ENCODE measurements around the gene PLEKHM3. TPM values are rescaled to one million over a fixed set of nuclear protein-coding genes. Genes with fewer than 3 reads are reported as not detected.

The PLEKHM3 gene
- total RNA-seq, 8 experiments from 2014 or later: 8.6 to 20.5 (median 12.5) TPM

- H3K4me1 ChIP-seq (replicated peaks in 1 of 2): peaks cover 0 to 3% of the 10 kb centered on the region in 2 donors
- ATAC-seq (replicated peaks in 6 of 8): peak in 5 of 8 experiments; percentile 32 to 84 (median 72)
- 9 to 100% (median 79%) methylated on average over 1 to 10 of the region's 10 CpGs; no CpG with 5 or more reads in 1 of the 10 experiments for WGBS, 10 experiments
- in situ Hi-C loops (cut with MboI; ENCODE audit: low pct_unique_long_range_greater_than_20kb in 2 of 9, low sequenced_read_pairs in 9 of 9, unreplicated experiment in 9 of 9): no loop called here
- no peak overlapping the region for H3K4me3 ChIP-seq
- H3K27ac ChIP-seq: no peak overlapping the region
Observed at GRCh38 chr2:207782238-207783030, 242.9 kb downstream of the PLEKHM3 start.

GRCh38 chr2:207779523-207779922 is 245.8 kb downstream of the PLEKHM3 start:
- in situ Hi-C loops (cut with MboI; ENCODE audit: low pct_unique_long_range_greater_than_20kb in 2 of 9, low sequenced_read_pairs in 9 of 9, unreplicated experiment in 9 of 9): no loop called here
- Histone ChIP-seq H3K4me3 (no peak overlapping the region), H3K27ac (no peak overlapping the region), H3K4me1 (replicated peaks in 1 of 2) (peaks cover 0 to 3% of the 10 kb centered on the region in 2 donors)
- 0 to 100% (median 87%) methylated on average over 1 to 3 of the region's 11 CpGs for WGBS, 10 experiments
- no peak for ATAC-seq (replicated peaks in 6 of 8)

- in situ Hi-C loops (cut with MboI; ENCODE audit: low pct_unique_long_range_greater_than_20kb in 2 of 9, low sequenced_read_pairs in 9 of 9, unreplicated experiment in 9 of 9): no loop called here
- ATAC-seq (replicated peaks in 6 of 8): no peak
- Histone ChIP-seq H3K4me1 (replicated peaks in 1 of 2) (peaks cover 0 to 3% of the 10 kb centered on the region in 2 donors), H3K4me3 (no peak overlapping the region), H3K27ac (no peak overlapping the region)
- WGBS, 10 experiments: 55 to 100% (median 92%) methylated on average over 1 to 4 of the region's 4 CpGs; no CpG with 5 or more reads in 4 of the 10 experiments
Observed at GRCh38 chr2:207778298-207778882, 246.9 kb downstream of the PLEKHM3 start.

- Histone ChIP-seq H3K4me3 (no peak overlapping the region), H3K4me1 (replicated peaks in 1 of 2) (peaks cover 4 to 5% of the 10 kb centered on the region in 2 donors), H3K27ac (no peak overlapping the region)
- no peak for ATAC-seq (replicated peaks in 6 of 8)
- 72 to 100% (median 90%) methylated on average over 2 to 6 of the region's 6 CpGs; no CpG with 5 or more reads in 3 of the 10 experiments for WGBS, 10 experiments
- in situ Hi-C loops (cut with MboI; ENCODE audit: low pct_unique_long_range_greater_than_20kb in 2 of 9, low sequenced_read_pairs in 9 of 9, unreplicated experiment in 9 of 9): no loop called here
Observed at GRCh38 chr2:207777124-207777523, 248.2 kb downstream of the PLEKHM3 start.

GRCh38 chr2:207775473-207775872 is 249.9 kb downstream of the PLEKHM3 start:
- Histone ChIP-seq H3K4me1 (replicated peaks in 1 of 2) (peaks cover 4 to 5% of the 10 kb centered on the region in 2 donors), H3K27ac (no peak overlapping the region), H3K4me3 (no peak overlapping the region)
- WGBS, 10 experiments: 83 to 100% (median 94%) methylated on average over 1 to 3 of the region's 3 CpGs; no CpG with 5 or more reads in 4 of the 10 experiments
- ATAC-seq (replicated peaks in 6 of 8): no peak
- in situ Hi-C loops (cut with MboI; ENCODE audit: low pct_unique_long_range_greater_than_20kb in 2 of 9, low sequenced_read_pairs in 9 of 9, unreplicated experiment in 9 of 9): no loop called here

- no peak overlapping the region for H3K27ac ChIP-seq
- H3K4me1 ChIP-seq (replicated peaks in 1 of 2): peaks cover 5 to 7% of the 10 kb centered on the region in 2 donors
- H3K4me3 ChIP-seq: no peak overlapping the region
- in situ Hi-C loops (cut with MboI; ENCODE audit: low pct_unique_long_range_greater_than_20kb in 2 of 9, low sequenced_read_pairs in 9 of 9, unreplicated experiment in 9 of 9): loop anchor here in 4 of 9 experiments (25.0 kb wide), 1 partner anchor 264 kb away; the partner anchor contains the start of gene PLEKHM3 (in 4 of the 4)
- no peak for ATAC-seq (replicated peaks in 6 of 8)
- WGBS, 10 experiments: 32 to 96% (median 79%) methylated on average over 2 to 8 of the region's 13 CpGs; no CpG with 5 or more reads in 2 of the 10 experiments
Observed at GRCh38 chr2:207772844-207773205, 252.5 kb downstream of the PLEKHM3 start.

- H3K4me1 ChIP-seq (replicated peaks in 1 of 2): peaks cover 5 to 7% of the 10 kb centered on the region in 2 donors
- H3K4me3 ChIP-seq: no peak overlapping the region
- peak in 4 of 8 experiments; percentile 1 to 39 (median 7) for ATAC-seq (replicated peaks in 6 of 8)
- in situ Hi-C loops (cut with MboI; ENCODE audit: low pct_unique_long_range_greater_than_20kb in 2 of 9, low sequenced_read_pairs in 9 of 9, unreplicated experiment in 9 of 9): loop anchor here in 4 of 9 experiments (25.0 kb wide), 1 partner anchor 265 kb away; the partner anchor contains the start of gene PLEKHM3 (in 4 of the 4)
- WGBS, 10 experiments: 0 to 61% (median 39%) methylated on average over 1 to 12 of the region's 13 CpGs
- no peak overlapping the region for H3K27ac ChIP-seq
Observed at GRCh38 chr2:207772081-207772843, 253.1 kb downstream of the PLEKHM3 start.

GRCh38 chr2:207771421-207771820 is 253.9 kb downstream of the PLEKHM3 start:
- in situ Hi-C loops (cut with MboI; ENCODE audit: low pct_unique_long_range_greater_than_20kb in 2 of 9, low sequenced_read_pairs in 9 of 9, unreplicated experiment in 9 of 9): loop anchor here in 4 of 9 experiments (25.0 kb wide), 1 partner anchor 266 kb away; the partner anchor contains the start of gene PLEKHM3 (in 4 of the 4)
- Histone ChIP-seq H3K4me1 (replicated peaks in 1 of 2) (peaks cover 5 to 8% of the 10 kb centered on the region in 2 donors), H3K27ac (no peak overlapping the region), H3K4me3 (no peak overlapping the region)
- no peak for ATAC-seq (replicated peaks in 6 of 8)
- 20 to 100% (median 94%) methylated on average over 1 to 13 of the region's 14 CpGs; no CpG with 5 or more reads in 1 of the 10 experiments for WGBS, 10 experiments

Other genes with a start within 250 kb of the PLEKHM3 start
- gene CRYGD, start 99.0 kb upstream of the PLEKHM3 start, total RNA-seq: 1 to 10 TPM in 2 of 8 experiments, under 1 TPM in 2, not detected in 4; 0.75 to 2.4 (median 1.0) TPM
- gene CRYGC, start 104.3 kb upstream of the PLEKHM3 start, total RNA-seq: 1 to 10 TPM in 1 of 8 experiments, under 1 TPM in 2, not detected in 5; 0.41 to 1.3 (median 0.49) TPM
- not detected for gene CRYGB, start 120.6 kb upstream of the PLEKHM3 start, total RNA-seq
- under 1 TPM in 4 of 8 experiments, not detected in 4; 0.33 to 0.94 (median 0.70) TPM for gene CRYGA, start 138.1 kb upstream of the PLEKHM3 start, total RNA-seq
- gene C2orf80, start 164.5 kb upstream of the PLEKHM3 start, total RNA-seq: 100 to 1,000 TPM in 1 of 8 experiments, 10 to 100 TPM in 4, 1 to 10 TPM in 2, under 1 TPM in 1; 0.61 to 217 (median 12.9) TPM
- gene IDH1, start 229.5 kb upstream of the PLEKHM3 start, total RNA-seq: 100 to 1,000 TPM in 7 of 8 experiments, 10 to 100 TPM in 1; 82.9 to 915 (median 210) TPM
- gene PIKFYVE, start 240.7 kb upstream of the PLEKHM3 start, total RNA-seq: 10 to 100 TPM; 20.0 to 57.9 (median 26.1) TPM

Measured in motor neuron (in vitro differentiated cells).